Keratinocyte (primary cell): ENCODE data around the gene VPS9D1. TPM values are rescaled to one million over a fixed set of nuclear protein-coding genes. Genes with fewer than 3 reads are reported as not detected.

Source experiments
- DNase-seq: peaks from one replicate; pipeline ENCODE4 v3.0.0-alpha.2; 2011; ENCODE audit warnings: low read depth, missing footprints, low spot score
- FAIRE-seq: peaks from 2 replicates; lab custom pipeline; 2011; peaks lifted over from hg19 to GRCh38; lab: Jason Lieb, UNC
- H2AFZ ChIP-seq: 2 replicates; pipeline ENCODE4 v1.6.0; 2012; ENCODE audit warnings: low read length, control low read depth, inconsistent platforms; ENCODE audit not compliant: control insufficient read depth
- H3K27ac ChIP-seq: 2 replicates; pipeline ENCODE4 v1.5.1; 2011; ENCODE audit warnings: low read length; ENCODE audit not compliant: control insufficient read depth, insufficient read depth
- H3K27me3 ChIP-seq: 3 replicates; pipeline ENCODE4 v1.6.0; 2011; ENCODE audit warnings: low read length; ENCODE audit not compliant: control insufficient read depth, insufficient read depth; ENCODE audit errors: extremely low read depth
- H3K36me3 ChIP-seq, 2 experiments: 2 replicates in 1 of 2; 3 replicates in 1 of 2; pipeline ENCODE4 v1.5.1; 2011; ENCODE audit warnings: low read length in 2 of 2, mild to moderate bottlenecking in 1 of 2; ENCODE audit not compliant: control insufficient read depth in 2 of 2, insufficient read depth in 2 of 2; ENCODE audit errors: extremely low read depth in 1 of 2
- H3K4me1 ChIP-seq: 3 replicates; pipeline ENCODE4 v1.5.1; 2011; ENCODE audit warnings: low read length; ENCODE audit not compliant: control insufficient read depth, insufficient read depth; ENCODE audit errors: extremely low read depth
- H3K4me2 ChIP-seq: 3 replicates; pipeline ENCODE4 v1.6.0; 2011; ENCODE audit warnings: low read depth, low read length; ENCODE audit not compliant: control insufficient read depth, insufficient read depth; ENCODE audit errors: extremely low read depth
- H3K4me3 ChIP-seq, 3 experiments: fragments of 200-600 bp in 1 of 3; sonication (generic) in 1 of 3; 2 replicates in 2 of 3; 3 replicates in 1 of 3; pipeline ENCODE4 v1.5.1; 2011 to 2016; ENCODE audit warnings: low read length in 3 of 3, mild to moderate bottlenecking in 3 of 3, control low read depth in 2 of 3, inconsistent platforms in 1 of 3, low read depth in 1 of 3, mixed read lengths in 1 of 3, mixed run types in 1 of 3, moderate library complexity in 1 of 3; ENCODE audit not compliant: control insufficient read depth in 2 of 3, insufficient read depth in 2 of 3; ENCODE audit errors: extremely low read depth in 1 of 3
- H3K79me2 ChIP-seq: 2 replicates; pipeline ENCODE4 v1.6.0; 2012; ENCODE audit warnings: low read length; ENCODE audit not compliant: control insufficient read depth, insufficient read depth
- H3K9ac ChIP-seq: 3 replicates; pipeline ENCODE4 v1.6.0; 2011; ENCODE audit warnings: low read length; ENCODE audit not compliant: control insufficient read depth, insufficient read depth; ENCODE audit errors: extremely low read depth
- H3K9me1 ChIP-seq: 3 replicates; pipeline ENCODE4 v1.6.0; 2011; ENCODE audit warnings: low read length; ENCODE audit not compliant: control insufficient read depth, insufficient read depth; ENCODE audit errors: extremely low read depth
- H3K9me3 ChIP-seq: 2 replicates; pipeline ENCODE4 v1.5.1; 2012; ENCODE audit warnings: low read depth, low read length; ENCODE audit not compliant: control insufficient read depth
- H4K20me1 ChIP-seq: 3 replicates; pipeline ENCODE4 v1.6.0; 2011; ENCODE audit warnings: low read length; ENCODE audit not compliant: control insufficient read depth, insufficient read depth; ENCODE audit errors: extremely low read depth
- CTCF ChIP-seq, 3 experiments: IDR thresholded peaks in 1 of 3; conservative IDR thresholded peaks in 1 of 3; optimal IDR thresholded peaks in 1 of 3; 2 replicates in 2 of 3; 3 replicates in 1 of 3; pipeline versions ENCODE3 to v1.5.1; 2011; ENCODE audit warnings: low read length in 3 of 3, mild to moderate bottlenecking in 3 of 3, moderate library complexity in 2 of 3, control low read depth in 1 of 3, inconsistent platforms in 1 of 3; ENCODE audit not compliant: insufficient read depth in 2 of 3; ENCODE audit errors: extremely low read depth in 1 of 3
- EZH2 ChIP-seq: IDR thresholded peaks from one replicate; pipeline ENCODE4 v1.6.1; 2012; ENCODE audit warnings: inconsistent platforms, mild to moderate bottlenecking, low read length, moderate library complexity
- dilution Hi-C: fragments of 300-500 bp; cut with MboI; formaldehyde crosslinking; loops from one replicate; pipeline ENCODE4 v1.7.0; 2020; ENCODE audit warnings: low sequenced_read_pairs; ENCODE audit not compliant: extremely low pct_ligation_motif_present
- polyA plus RNA-seq, 5 experiments: library from polyadenylated mRNA; depleted of rRNA in 3 of 5; stranded (reverse) in 3 of 5; stranded (forward) in 1 of 5; unstranded in 1 of 5; fragments of >200 nt; gene quantifications; 1 replicate in 1 of 5; 2 replicates in 3 of 5; 3 replicates in 1 of 5; pipeline versions ENCODE4 v1.2.1 to v1.2.3, GENCODE V29; 2011 to 2012; ENCODE audit warnings: missing spikeins in 2 of 5, low read depth in 1 of 5, low replicate concordance in 1 of 5

The VPS9D1 gene
- polyA plus RNA-seq, 1 donor (not counting 4 experiments of a cell fraction or from before 2014, with no cell fraction given) = 1.6 TPM

DNA sequence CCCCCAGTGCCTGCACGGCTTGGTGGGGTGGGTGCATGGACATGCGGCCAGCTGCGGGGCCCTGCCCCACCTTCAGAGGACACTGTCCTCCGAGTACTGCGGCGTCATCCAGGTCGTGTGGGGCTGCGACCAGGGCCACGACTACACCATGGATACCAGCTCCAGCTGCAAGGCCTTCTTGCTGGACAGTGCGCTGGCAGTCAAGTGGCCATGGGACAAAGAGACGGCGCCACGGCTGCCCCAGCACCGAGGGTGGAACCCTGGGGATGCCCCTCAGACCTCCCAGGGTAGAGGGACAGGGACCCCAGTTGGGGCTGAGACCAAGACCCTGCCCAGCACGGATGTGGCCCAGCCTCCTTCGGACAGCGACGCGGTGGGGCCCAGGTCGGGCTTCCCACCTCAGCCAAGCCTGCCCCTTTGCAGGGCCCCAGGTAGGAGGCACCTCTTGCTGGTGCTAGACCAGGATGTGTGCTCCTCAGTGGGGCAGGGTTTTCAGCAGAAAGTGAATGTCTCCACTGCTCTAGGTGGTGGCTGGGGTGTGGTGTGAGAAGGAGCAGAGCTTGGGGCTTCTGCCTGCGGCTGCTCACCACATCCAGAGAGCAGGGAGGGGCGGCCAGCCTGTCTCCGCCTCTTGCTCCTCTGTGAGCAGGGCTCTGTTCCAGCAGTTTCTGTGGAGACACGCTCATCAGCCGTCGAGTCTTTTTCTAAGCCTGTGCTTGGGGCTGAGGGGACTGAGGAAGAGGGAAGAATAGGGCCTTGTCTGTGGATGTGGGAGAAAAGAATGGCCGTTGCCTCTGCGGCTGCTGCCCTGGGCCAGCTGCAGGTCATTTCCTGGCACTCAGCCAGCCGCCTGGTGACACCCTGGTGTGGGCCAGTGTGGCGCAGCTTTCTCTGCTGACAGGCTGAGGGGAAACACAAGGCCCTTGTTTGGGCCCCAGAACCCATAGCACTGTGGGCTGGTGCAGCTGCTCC, 2.9 kb upstream of the VPS9D1 start:
- TF ChIP-seq EZH2 = no peak
- no peak for TF ChIP-seq CTCF (optimal IDR thresholded peaks at IDR 0.05 in 1 of 3, IDR thresholded peaks at IDR 0.05 in 1 of 3, conservative IDR thresholded peaks at IDR 0.05 in 1 of 3; ENCODE audit: extremely low read depth in 1 of 3, insufficient read depth in 2 of 3, low read length in 3 of 3)
- no peak overlapping the region for H2AFZ ChIP-seq
- peak overlapping the region; percentile 15 for H3K9ac ChIP-seq
- H3K9me3 ChIP-seq = no peaks in the 10 kb centered on the region
- H3K4me2 ChIP-seq = peak overlapping the region; percentile 97
- no peaks in the 10 kb centered on the region for H3K27me3 ChIP-seq
- dilution Hi-C loops = no loop called here
- FAIRE-seq (no peak), DNase-seq (no peak)
- H3K4me1 ChIP-seq = peaks cover 32% of the 10 kb centered on the region
- H3K79me2 ChIP-seq = peaks cover 19% of the 10 kb centered on the region
- peak overlapping the region; percentile 25 to 83 (median 64) for H3K4me3 ChIP-seq
- H3K36me3 ChIP-seq = peaks cover 8 to 26% of the 10 kb centered on the region in 2 experiments
- no peak overlapping the region for H3K27ac ChIP-seq
- H3K9me1 ChIP-seq = no peaks in the 10 kb centered on the region
- H4K20me1 ChIP-seq = peaks cover 12% of the 10 kb centered on the region

GRCh38 chr16:89722392-89723278, 1.9 kb upstream of the VPS9D1 start:
- no peaks in the 10 kb centered on the region for H3K9me1 ChIP-seq
- peak overlapping the region; percentile 64 to 84 (median 83) for H3K4me3 ChIP-seq
- H3K4me1 ChIP-seq = peaks cover 32% of the 10 kb centered on the region
- H3K9me3 ChIP-seq = no peaks in the 10 kb centered on the region
- H3K9ac ChIP-seq = peak overlapping the region; percentile 73
- no peak for TF ChIP-seq EZH2
- no peak for TF ChIP-seq CTCF (optimal IDR thresholded peaks at IDR 0.05 in 1 of 3, IDR thresholded peaks at IDR 0.05 in 1 of 3, conservative IDR thresholded peaks at IDR 0.05 in 1 of 3; ENCODE audit: extremely low read depth in 1 of 3, insufficient read depth in 2 of 3, low read length in 3 of 3)
- H4K20me1 ChIP-seq = peaks cover 12% of the 10 kb centered on the region
- H3K27ac ChIP-seq = peak overlapping the region; percentile 52
- DNase-seq (no peak), FAIRE-seq (peak; percentile 26)
- no peaks in the 10 kb centered on the region for H3K27me3 ChIP-seq
- dilution Hi-C loops = no loop called here
- peaks cover 6 to 22% of the 10 kb centered on the region in 2 experiments for H3K36me3 ChIP-seq
- H3K79me2 ChIP-seq = peaks cover 19% of the 10 kb centered on the region
- H3K4me2 ChIP-seq = peak overlapping the region; percentile 97
- no peak overlapping the region for H2AFZ ChIP-seq
